Spleen (tissue), 7 donors: ENCODE data around the gene KCND2.

Source experiments
- POLR2A ChIP-seq, 3 donors: fragments of 450-650 bp; IDR thresholded peaks; one replicate each; pipeline ENCODE4 v1.5.1; 2017; ENCODE audit warnings: antibody characterized with exemption in 3 of 3, mild to moderate bottlenecking in 1 of 3
- TF ChIP-seq, protein P1 (sequence below), 11 experiments: fragments of 200-600 bp in 7 of 11; fragments of 450-650 bp in 4 of 11; sonication (generic) in 4 of 11; IDR thresholded peaks in 8 of 11; conservative IDR thresholded peaks in 3 of 11; 1 replicate in 7 of 11; 2 replicates in 4 of 11; pipeline versions ENCODE4 v1.4.0 to v1.8.0; 2016 to 2021; ENCODE audit warnings: antibody characterized with exemption in 11 of 11, inconsistent platforms in 4 of 11, mild to moderate bottlenecking in 1 of 11
- donor health status: DM: no; HTN: no; CAD: no; lungs with moderate emphysema.
- donor health status: DM: no; HTN: no; CAD: no.
- donor health status: DM: no; HTN: no; CAD: no.

DNA sequence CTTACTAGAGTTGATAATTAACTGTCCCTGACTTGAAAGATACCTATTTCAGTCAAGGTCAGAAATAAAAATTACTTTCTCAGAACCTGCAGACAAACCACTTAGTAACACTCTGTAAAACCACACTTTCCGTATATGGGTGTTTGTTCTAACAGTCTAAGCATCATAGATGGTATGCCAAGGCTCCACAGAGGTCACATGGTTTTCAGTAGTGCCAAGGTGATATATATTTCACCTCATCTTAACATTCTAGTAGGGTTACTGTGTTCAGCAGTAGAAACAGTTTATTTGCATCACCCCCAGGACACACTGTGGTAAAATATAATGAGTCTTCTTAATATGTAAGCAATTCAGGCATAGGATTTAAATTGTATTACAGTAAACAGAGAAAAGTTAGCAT is 61.5 kb downstream of the KCND2 start:
- TF ChIP-seq, protein P1, sequence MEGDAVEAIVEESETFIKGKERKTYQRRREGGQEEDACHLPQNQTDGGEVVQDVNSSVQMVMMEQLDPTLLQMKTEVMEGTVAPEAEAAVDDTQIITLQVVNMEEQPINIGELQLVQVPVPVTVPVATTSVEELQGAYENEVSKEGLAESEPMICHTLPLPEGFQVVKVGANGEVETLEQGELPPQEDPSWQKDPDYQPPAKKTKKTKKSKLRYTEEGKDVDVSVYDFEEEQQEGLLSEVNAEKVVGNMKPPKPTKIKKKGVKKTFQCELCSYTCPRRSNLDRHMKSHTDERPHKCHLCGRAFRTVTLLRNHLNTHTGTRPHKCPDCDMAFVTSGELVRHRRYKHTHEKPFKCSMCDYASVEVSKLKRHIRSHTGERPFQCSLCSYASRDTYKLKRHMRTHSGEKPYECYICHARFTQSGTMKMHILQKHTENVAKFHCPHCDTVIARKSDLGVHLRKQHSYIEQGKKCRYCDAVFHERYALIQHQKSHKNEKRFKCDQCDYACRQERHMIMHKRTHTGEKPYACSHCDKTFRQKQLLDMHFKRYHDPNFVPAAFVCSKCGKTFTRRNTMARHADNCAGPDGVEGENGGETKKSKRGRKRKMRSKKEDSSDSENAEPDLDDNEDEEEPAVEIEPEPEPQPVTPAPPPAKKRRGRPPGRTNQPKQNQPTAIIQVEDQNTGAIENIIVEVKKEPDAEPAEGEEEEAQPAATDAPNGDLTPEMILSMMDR (IDR thresholded peaks at IDR 0.05 in 8 of 11, conservative IDR thresholded peaks at IDR 0.05 in 3 of 11) = no peak
- TF ChIP-seq POLR2A (IDR thresholded peaks at IDR 0.05) = no peak
